Mesenchymal stem cell (in vitro differentiated cells and primary cell): Measurements from ENCODE around the gene PRKCD.
"Not testable (repeated sequence)": the region's sequence is repeated elsewhere in the genome, so short reads cannot be mapped to it uniquely, and the experiment has no call there.

ENCODE experiments used
- DNase-seq: peaks from one replicate; pipeline ENCODE4 v3.0.0-alpha.2; 2013
- H2AFZ ChIP-seq: one replicate; pipeline ENCODE4 v1.6.1; 2013; ENCODE audit warnings: low read depth, mild to moderate bottlenecking, control low read depth, inconsistent platforms, low read length, moderate library complexity
- H2AK5ac ChIP-seq: 2 replicates; pipeline ENCODE4 v1.6.1; 2013; ENCODE audit warnings: low read length, moderate library complexity, mild to moderate bottlenecking, inconsistent platforms; ENCODE audit not compliant: severe bottlenecking
- H2BK120ac ChIP-seq: one replicate; pipeline ENCODE4 v1.6.1; 2013; ENCODE audit warnings: low read depth, mild to moderate bottlenecking, inconsistent platforms, low read length, moderate library complexity
- H2BK12ac ChIP-seq, 2 experiments: one replicate each; pipeline ENCODE4 v1.6.1; 2013; ENCODE audit warnings: inconsistent platforms in 2 of 2, low read length in 2 of 2, mild to moderate bottlenecking in 2 of 2, moderate library complexity in 2 of 2, control low read depth in 1 of 2
- H2BK15ac ChIP-seq: one replicate; pipeline ENCODE4 v1.6.1; 2013; ENCODE audit warnings: mild to moderate bottlenecking, low read depth, inconsistent platforms; ENCODE audit not compliant: poor library complexity, severe bottlenecking
- H2BK5ac ChIP-seq: 2 replicates; pipeline ENCODE4 v1.6.1; 2013; ENCODE audit warnings: low read depth, mild to moderate bottlenecking, low read length, control low read depth, inconsistent platforms; ENCODE audit not compliant: poor library complexity, severe bottlenecking
- H3K14ac ChIP-seq, 2 experiments: one replicate each; pipeline ENCODE4 v1.6.1; 2013; ENCODE audit warnings: inconsistent platforms in 2 of 2, low read length in 2 of 2, control low read depth in 1 of 2, mild to moderate bottlenecking in 1 of 2, moderate library complexity in 1 of 2
- H3K18ac ChIP-seq, 2 experiments: one replicate each; pipeline ENCODE4 v1.6.1; 2013; ENCODE audit warnings: inconsistent platforms in 2 of 2, low read length in 2 of 2, control low read depth in 1 of 2, low read depth in 1 of 2, mild to moderate bottlenecking in 1 of 2
- H3K23ac ChIP-seq, 2 experiments: one replicate each; pipeline ENCODE4 v1.6.1; 2013; ENCODE audit warnings: inconsistent platforms in 2 of 2, low read length in 2 of 2, mild to moderate bottlenecking in 2 of 2, moderate library complexity in 2 of 2, control low read depth in 1 of 2
- H3K27ac ChIP-seq: 2 replicates; pipeline ENCODE4 v1.5.1; 2013; ENCODE audit warnings: mild to moderate bottlenecking, moderate library complexity, low read length, control low read depth, inconsistent platforms; ENCODE audit not compliant: poor library complexity, severe bottlenecking
- H3K27me3 ChIP-seq, 2 experiments: 2 replicates each; pipeline versions ENCODE4 v1.6.1 to v1.7.0; 2013; ENCODE audit warnings: low read length in 2 of 2, mild to moderate bottlenecking in 2 of 2, moderate library complexity in 2 of 2, control low read depth in 1 of 2, inconsistent platforms in 1 of 2; ENCODE audit not compliant: control insufficient read depth in 1 of 2, insufficient read depth in 1 of 2
- H3K36me3 ChIP-seq, 2 experiments: 2 replicates each; pipeline versions ENCODE4 v1.6.1 to v1.7.0; 2013; ENCODE audit warnings: low read length in 2 of 2, control low read depth in 1 of 2, inconsistent platforms in 1 of 2, low read depth in 1 of 2, mild to moderate bottlenecking in 1 of 2; ENCODE audit not compliant: insufficient read depth in 2 of 2, control insufficient read depth in 1 of 2
- H3K4ac ChIP-seq, 2 experiments: one replicate each; pipeline ENCODE4 v1.6.1; 2013; ENCODE audit warnings: inconsistent platforms in 2 of 2, low read length in 2 of 2, mild to moderate bottlenecking in 2 of 2, moderate library complexity in 2 of 2, control low read depth in 1 of 2, low read depth in 1 of 2
- H3K4me1 ChIP-seq: 2 replicates; pipeline ENCODE4 v1.6.1; 2013; ENCODE audit warnings: low read depth, low read length, control low read depth; ENCODE audit not compliant: control insufficient read depth, insufficient read depth
- H3K4me2 ChIP-seq: 2 replicates; pipeline ENCODE4 v1.6.1; 2013; ENCODE audit warnings: low read length, mild to moderate bottlenecking, inconsistent platforms; ENCODE audit not compliant: poor library complexity, severe bottlenecking
- H3K4me3 ChIP-seq, 2 experiments: 2 replicates each; pipeline versions ENCODE4 v1.5.1 to v1.7.0; 2013; ENCODE audit warnings: low read length in 2 of 2, mild to moderate bottlenecking in 2 of 2, control low read depth in 1 of 2, low read depth in 1 of 2; ENCODE audit not compliant: insufficient read depth in 1 of 2
- H3K79me1 ChIP-seq: replicated peaks from 2 replicates; pipeline ENCODE4 v1.6.1; 2013; ENCODE audit warnings: mild to moderate bottlenecking, control low read depth, low read length, inconsistent platforms; ENCODE audit not compliant: poor library complexity, severe bottlenecking
- H3K9ac ChIP-seq: 2 replicates; pipeline ENCODE4 v1.7.0; 2013; ENCODE audit warnings: mild to moderate bottlenecking, low read length, moderate library complexity
- H3K9me3 ChIP-seq: 2 replicates; pipeline ENCODE4 v1.7.0; 2013; ENCODE audit warnings: mild to moderate bottlenecking, low read length; ENCODE audit not compliant: control insufficient read depth
- H4K8ac ChIP-seq: one replicate; pipeline ENCODE4 v1.6.1; 2013; ENCODE audit warnings: inconsistent platforms, mild to moderate bottlenecking, low read length, moderate library complexity
- H4K91ac ChIP-seq: one replicate; pipeline ENCODE4 v1.6.1; 2013; ENCODE audit warnings: mild to moderate bottlenecking, low read length, inconsistent platforms
- WGBS: methylation state at CpG from one replicate; pipeline ENCODE4 v1.1.7; 2013; ENCODE audit warnings: mixed read lengths; 5-methylcytosine and 5-hydroxymethylcytosine counted together

The PRKCD gene

GRCh38 chr3:53149006-53149690, 11.9 kb upstream of the PRKCD start:
- no peak for DNase-seq
- no peak overlapping the region for H4K91ac ChIP-seq
- no peaks in the 10 kb centered on the region for H3K9me3 ChIP-seq
- no peak overlapping the region for H3K14ac ChIP-seq
- no peak overlapping the region for H2AK5ac ChIP-seq
- peaks cover 12 to 17% of the 10 kb centered on the region in 2 experiments for H3K27me3 ChIP-seq
- H3K4ac ChIP-seq: no peak overlapping the region
- H3K36me3 ChIP-seq: no peaks in the 10 kb centered on the region
- peaks cover 5% of the 10 kb centered on the region for H3K4me1 ChIP-seq
- no peak overlapping the region for H3K9ac ChIP-seq
- no peaks in the 10 kb centered on the region for H3K79me1 ChIP-seq
- H2BK12ac ChIP-seq: no peak overlapping the region
- H2BK120ac ChIP-seq: no peak overlapping the region
- no peak overlapping the region for H3K4me3 ChIP-seq
- no peak overlapping the region for H3K27ac ChIP-seq
- no peak overlapping the region for H2BK5ac ChIP-seq
- no peak overlapping the region for H4K8ac ChIP-seq
- no peak overlapping the region for H2BK15ac ChIP-seq
- WGBS: 90% methylated on average over 8 of the region's 13 CpGs
- H3K18ac ChIP-seq: no peak overlapping the region
- H2AFZ ChIP-seq: no peak overlapping the region
- H3K4me2 ChIP-seq: no peak overlapping the region
- no peak overlapping the region for H3K23ac ChIP-seq

GRCh38 chr3:53149699-53150098, 11.3 kb upstream of the PRKCD start:
- Histone ChIP-seq H3K36me3 (no peaks in the 10 kb centered on the region), H3K14ac (no peak overlapping the region), H3K9me3 (no peaks in the 10 kb centered on the region), H2AK5ac (no peak overlapping the region), H3K27me3 (peaks cover 14 to 22% of the 10 kb centered on the region in 2 experiments), H4K8ac (no peak overlapping the region), H2BK15ac (no peak overlapping the region), H3K18ac (no peak overlapping the region), H3K27ac (no peak overlapping the region), H3K9ac (no peak overlapping the region), H3K79me1 (no peaks in the 10 kb centered on the region), H2BK120ac (no peak overlapping the region), H2AFZ (no peak overlapping the region), H3K4me3 (no peak overlapping the region), H2BK5ac (no peak overlapping the region), H3K4me2 (no peak overlapping the region), H3K4ac (no peak overlapping the region), H4K91ac (no peak overlapping the region), H2BK12ac (no peak overlapping the region), H3K4me1 (peaks cover 5% of the 10 kb centered on the region), H3K23ac (no peak overlapping the region)
- DNase-seq: no peak
- WGBS: 90% methylated on average over 4 of the region's 4 CpGs

GRCh38 chr3:53150247-53151085, 10.5 kb upstream of the PRKCD start:
- 85% methylated on average over 7 of the region's 7 CpGs for WGBS
- Histone ChIP-seq H3K27ac (no peak overlapping the region), H2BK15ac (no peak overlapping the region), H3K9ac (no peak overlapping the region), H4K8ac (no peak overlapping the region), H3K9me3 (no peaks in the 10 kb centered on the region), H3K4me2 (no peak overlapping the region), H2AK5ac (no peak overlapping the region), H3K4ac (no peak overlapping the region), H3K36me3 (no peaks in the 10 kb centered on the region), H3K4me3 (no peak overlapping the region), H3K18ac (no peak overlapping the region), H2BK5ac (no peak overlapping the region), H3K23ac (no peak overlapping the region), H3K14ac (no peak overlapping the region), H2BK12ac (no peak overlapping the region), H2BK120ac (no peak overlapping the region), H4K91ac (no peak overlapping the region), H3K4me1 (peaks cover 7% of the 10 kb centered on the region), H2AFZ (no peak overlapping the region), H3K27me3 (peaks cover 14 to 27% of the 10 kb centered on the region in 2 experiments), H3K79me1 (no peaks in the 10 kb centered on the region)
- no peak for DNase-seq

- not testable (repeated sequence) for H4K8ac ChIP-seq, H3K79me1 ChIP-seq, H2AFZ ChIP-seq, H2BK5ac ChIP-seq, H3K23ac ChIP-seq, H2BK120ac ChIP-seq, H3K9ac ChIP-seq, H3K4me1 ChIP-seq, H3K4me2 ChIP-seq, H3K14ac ChIP-seq, DNase-seq, H3K4ac ChIP-seq, H3K9me3 ChIP-seq, H2AK5ac ChIP-seq, H2BK15ac ChIP-seq, H2BK12ac ChIP-seq, H3K27ac ChIP-seq, H3K4me3 ChIP-seq, H3K36me3 ChIP-seq, H3K18ac ChIP-seq, H4K91ac ChIP-seq
- peaks cover 19 to 32% of the 10 kb centered on the region in 2 experiments for H3K27me3 ChIP-seq
- 96% methylated on average over 9 of the region's 9 CpGs for WGBS
Measured at GRCh38 chr3:53151086-53151438, 9.9 kb upstream of the PRKCD start.
